Ascending aorta (tissue), 2 donors: ENCODE data around the gene AGGF1. TPM values are rescaled to one million over a fixed set of nuclear protein-coding genes. Genes with fewer than 3 reads are reported as not detected.
"Not testable (repeated sequence)": the region's sequence is repeated elsewhere in the genome, so short reads cannot be mapped to it uniquely, and the experiment has no call there.

ENCODE experiments used
- DNase-seq, 2 donors: peaks; one replicate each; pipeline ENCODE4 v3.0.0-alpha.2; 2019; ENCODE audit warnings: low spot score in 2 of 2
- H3K27ac ChIP-seq, 2 donors: fragments of 200-600 bp; sonication (generic); one replicate each; pipeline ENCODE4 v1.5.1; 2016 to 2017; ENCODE audit warnings: mild to moderate bottlenecking in 1 of 2
- H3K27me3 ChIP-seq: fragments of 200-600 bp; sonication (generic); one replicate; pipeline ENCODE4 v1.5.1; 2017
- H3K36me3 ChIP-seq, 2 donors: fragments of 200-600 bp; sonication (generic); one replicate each; pipeline ENCODE4 v1.5.1; 2016
- H3K4me1 ChIP-seq, 2 donors: fragments of 200-600 bp; sonication (generic); one replicate each; pipeline ENCODE4 v1.5.1; 2016 to 2017; ENCODE audit warnings: mild to moderate bottlenecking in 1 of 2
- H3K4me3 ChIP-seq, 2 donors: fragments of 200-600 bp; sonication (generic); one replicate each; pipeline ENCODE4 v1.5.1; 2016 to 2017; ENCODE audit warnings: mild to moderate bottlenecking in 1 of 2
- H3K9me3 ChIP-seq, 2 donors: fragments of 200-600 bp; sonication (generic); one replicate each; pipeline ENCODE4 v1.5.1; 2016
- intact Hi-C: fragments of 100-400 bp; cut with DNase I; formaldehyde crosslinking; loops from one replicate; pipeline ENCODE4 v1.15.1; 2023
- total RNA-seq: library from RNA; depleted of rRNA; stranded (reverse); fragments of >200 nt; gene quantifications from one replicate; pipeline ENCODE4 v1.1.0, GENCODE V29; 2016
- TF ChIP-seq, protein P1 (sequence below), 3 experiments: fragments of 200-600 bp in 2 of 3; fragments of 450-650 bp in 1 of 3; sonication (generic) in 2 of 3; IDR thresholded peaks; one replicate each; pipeline ENCODE4 v1.5.1; 2016 to 2019; ENCODE audit warnings: antibody characterized with exemption in 3 of 3, mild to moderate bottlenecking in 1 of 3, moderate library complexity in 1 of 3

AGGF1 gene
- total RNA-seq, 1 donor from 2014 or later, result 60.3 TPM

DNA sequence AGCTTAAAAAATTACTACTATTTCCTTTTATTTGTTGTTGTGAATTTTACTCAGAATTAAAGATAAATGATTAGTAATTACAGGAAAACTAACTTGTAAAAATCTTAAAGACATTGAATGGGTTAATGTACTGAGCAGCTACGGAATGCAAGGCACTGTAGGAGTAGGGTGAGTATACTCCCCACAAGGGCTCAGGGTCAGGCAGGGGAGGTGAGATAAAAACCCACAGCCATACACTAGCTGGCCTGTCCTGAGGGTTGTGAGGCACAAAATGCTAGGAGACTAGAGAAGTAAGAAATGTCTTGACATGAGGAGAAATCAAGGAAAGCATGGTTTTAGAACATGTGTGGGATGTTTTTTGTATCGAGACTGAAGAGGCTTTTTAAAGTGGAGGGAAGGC lies 43.5 kb downstream of the AGGF1 start:
- intact Hi-C loops, result no loop called here
- Histone ChIP-seq H3K27me3 (no peaks in the 10 kb centered on the region), H3K36me3 (peaks cover 0 to 8% of the 10 kb centered on the region in 2 donors), H3K4me3 (no peak overlapping the region), H3K9me3 (no peaks in the 10 kb centered on the region), H3K4me1 (peaks cover 0 to 4% of the 10 kb centered on the region in 2 donors), H3K27ac (no peak overlapping the region)
- TF ChIP-seq, protein P1, sequence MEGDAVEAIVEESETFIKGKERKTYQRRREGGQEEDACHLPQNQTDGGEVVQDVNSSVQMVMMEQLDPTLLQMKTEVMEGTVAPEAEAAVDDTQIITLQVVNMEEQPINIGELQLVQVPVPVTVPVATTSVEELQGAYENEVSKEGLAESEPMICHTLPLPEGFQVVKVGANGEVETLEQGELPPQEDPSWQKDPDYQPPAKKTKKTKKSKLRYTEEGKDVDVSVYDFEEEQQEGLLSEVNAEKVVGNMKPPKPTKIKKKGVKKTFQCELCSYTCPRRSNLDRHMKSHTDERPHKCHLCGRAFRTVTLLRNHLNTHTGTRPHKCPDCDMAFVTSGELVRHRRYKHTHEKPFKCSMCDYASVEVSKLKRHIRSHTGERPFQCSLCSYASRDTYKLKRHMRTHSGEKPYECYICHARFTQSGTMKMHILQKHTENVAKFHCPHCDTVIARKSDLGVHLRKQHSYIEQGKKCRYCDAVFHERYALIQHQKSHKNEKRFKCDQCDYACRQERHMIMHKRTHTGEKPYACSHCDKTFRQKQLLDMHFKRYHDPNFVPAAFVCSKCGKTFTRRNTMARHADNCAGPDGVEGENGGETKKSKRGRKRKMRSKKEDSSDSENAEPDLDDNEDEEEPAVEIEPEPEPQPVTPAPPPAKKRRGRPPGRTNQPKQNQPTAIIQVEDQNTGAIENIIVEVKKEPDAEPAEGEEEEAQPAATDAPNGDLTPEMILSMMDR (IDR thresholded peaks at IDR 0.05), result no peak
- DNase-seq, result no peak

DNA sequence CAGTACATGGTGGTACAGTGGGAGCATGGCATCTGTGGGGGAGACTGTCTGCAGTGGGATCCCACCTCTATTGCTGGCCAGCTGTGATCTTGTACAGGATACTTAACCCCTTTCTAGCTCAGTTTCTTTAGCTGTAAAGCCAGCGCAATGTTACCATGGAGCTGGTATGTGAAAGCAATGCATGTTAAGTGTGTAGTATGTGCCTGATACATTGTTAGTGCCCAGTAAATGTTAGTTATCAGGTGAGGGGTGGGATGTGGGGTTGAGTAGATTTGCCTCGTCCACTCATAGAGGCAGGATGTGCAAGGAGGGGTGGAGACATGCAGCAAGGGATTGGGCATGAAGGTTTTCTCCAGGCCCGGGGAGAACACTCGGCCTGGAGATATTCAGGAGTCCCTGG lies 44.5 kb downstream of the AGGF1 start:
- DNase-seq, result no peak
- TF ChIP-seq, protein P1 (IDR thresholded peaks at IDR 0.05), result no peak
- intact Hi-C loops, result no loop called here

DNA sequence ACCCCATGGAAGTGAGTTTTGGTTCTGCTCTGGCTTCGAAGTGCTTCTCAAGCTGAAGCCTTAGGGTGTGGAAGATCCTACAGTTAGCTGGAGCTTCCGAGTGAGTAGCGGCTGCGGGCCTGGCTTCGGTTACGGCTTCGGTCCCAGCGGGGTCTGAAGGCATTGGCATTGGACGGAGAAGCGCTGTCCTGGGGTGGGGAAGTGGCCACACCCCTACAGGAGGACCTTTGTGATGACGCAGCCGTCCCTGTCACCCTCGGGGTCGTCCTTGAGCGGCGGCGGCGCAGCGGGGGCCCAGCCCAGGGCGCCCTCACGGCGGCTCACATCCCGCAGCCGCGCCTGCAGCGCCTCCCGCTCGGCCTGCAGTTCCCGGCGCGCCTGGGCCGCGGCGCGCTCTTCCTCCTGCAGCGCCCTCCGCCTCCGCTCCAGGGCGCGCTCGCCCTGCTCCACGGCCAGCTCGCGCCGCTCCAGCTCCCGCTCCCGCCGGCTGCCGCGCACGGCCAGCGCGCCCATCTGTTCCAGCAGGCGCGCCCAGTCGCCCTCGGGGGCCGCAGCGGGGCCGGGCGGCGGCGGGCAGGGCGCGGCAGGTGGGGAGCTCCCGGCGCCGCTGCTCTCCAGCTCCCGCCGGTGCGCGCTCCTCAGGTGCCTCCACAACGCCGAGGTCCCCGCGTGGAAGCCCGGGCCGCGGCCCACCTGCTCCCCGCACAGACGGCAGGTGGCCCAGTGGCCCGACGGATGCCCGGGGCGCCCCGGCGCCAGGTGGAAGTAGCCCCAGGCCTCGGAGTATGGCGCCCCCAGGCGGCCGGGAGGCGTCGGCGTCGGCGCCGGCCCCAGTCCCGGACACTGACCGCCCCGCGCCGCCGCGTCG lies 47.0 kb downstream of the AGGF1 start:
- peak in 1 of 2 donors; percentile 74 for DNase-seq
- Histone ChIP-seq H3K4me1 (peaks cover 0 to 4% of the 10 kb centered on the region in 2 donors), H3K27me3 (no peaks in the 10 kb centered on the region), H3K36me3 (peaks cover 0 to 8% of the 10 kb centered on the region in 2 donors), H3K4me3 (peak overlapping the region; percentile 62 to 69), H3K27ac (peak overlapping the region in 1 of 2 donors; percentile 30), H3K9me3 (no peaks in the 10 kb centered on the region)
- TF ChIP-seq, protein P1 (IDR thresholded peaks at IDR 0.05), result peak; percentile 26 to 42 (median 28)
- intact Hi-C loops, result loop anchor here (2.0 kb wide), 1 partner anchor 416 kb away; the partner anchor contains the start of gene WDR41

More for the DNA sequence above, 44.5 kb downstream of the AGGF1 start:
- Histone ChIP-seq H3K27me3 (no peaks in the 10 kb centered on the region), H3K4me3 (no peak overlapping the region), H3K27ac (no peak overlapping the region), H3K9me3 (no peaks in the 10 kb centered on the region), H3K36me3 (peaks cover 0 to 8% of the 10 kb centered on the region in 2 donors), H3K4me1 (peaks cover 0 to 4% of the 10 kb centered on the region in 2 donors)

DNA sequence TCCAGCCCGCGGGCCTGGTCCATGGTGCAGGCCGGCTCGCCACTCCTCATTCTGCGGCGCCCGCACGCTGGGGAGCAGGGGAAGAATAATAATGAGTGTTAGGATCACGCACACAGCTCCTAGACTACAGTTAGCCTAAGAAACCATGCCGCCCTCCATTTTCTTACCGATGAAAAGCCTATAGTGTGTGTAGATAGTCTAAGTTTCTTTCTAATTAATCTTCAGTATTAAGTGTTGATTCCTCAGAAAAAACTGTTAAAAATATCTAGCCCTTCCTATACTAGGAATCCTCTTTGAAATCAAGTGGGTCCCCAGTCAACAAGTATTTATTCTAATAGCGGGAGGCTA lies 47.6 kb downstream of the AGGF1 start:
- DNase-seq, result no peak
- intact Hi-C loops, result loop anchor here (2.0 kb wide), 1 partner anchor 415 kb away; the partner anchor contains the start of gene WDR41
- Histone ChIP-seq H3K36me3 (peaks cover 0 to 8% of the 10 kb centered on the region in 2 donors), H3K27me3 (no peaks in the 10 kb centered on the region), H3K9me3 (no peaks in the 10 kb centered on the region), H3K4me1 (peaks cover 0 to 4% of the 10 kb centered on the region in 2 donors), H3K4me3 (peak overlapping the region; percentile 62 to 69), H3K27ac (peak overlapping the region in 1 of 2 donors; percentile 30)
- TF ChIP-seq, protein P1 (IDR thresholded peaks at IDR 0.05), result no peak

DNA sequence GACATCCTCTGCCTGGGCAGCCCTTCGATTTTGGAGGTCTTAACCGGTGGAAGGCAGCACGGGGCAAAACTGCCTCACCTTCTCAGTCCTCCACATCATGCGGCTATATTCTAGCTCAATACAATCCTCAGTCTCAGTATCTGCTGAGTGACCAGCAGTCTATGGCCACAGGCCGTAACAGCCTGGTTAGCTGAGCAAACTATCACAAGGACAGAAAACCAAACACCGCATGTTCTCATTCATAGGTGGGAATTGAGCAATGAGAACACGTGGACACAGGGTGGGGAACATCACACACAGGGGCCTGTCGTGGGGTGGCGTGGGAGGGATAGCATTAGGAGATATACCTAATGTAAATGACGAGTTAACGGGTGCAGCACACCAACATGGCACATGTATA lies 50.3 kb downstream of the AGGF1 start:
- intact Hi-C loops, DNase-seq: not testable (repeated sequence)

DNA sequence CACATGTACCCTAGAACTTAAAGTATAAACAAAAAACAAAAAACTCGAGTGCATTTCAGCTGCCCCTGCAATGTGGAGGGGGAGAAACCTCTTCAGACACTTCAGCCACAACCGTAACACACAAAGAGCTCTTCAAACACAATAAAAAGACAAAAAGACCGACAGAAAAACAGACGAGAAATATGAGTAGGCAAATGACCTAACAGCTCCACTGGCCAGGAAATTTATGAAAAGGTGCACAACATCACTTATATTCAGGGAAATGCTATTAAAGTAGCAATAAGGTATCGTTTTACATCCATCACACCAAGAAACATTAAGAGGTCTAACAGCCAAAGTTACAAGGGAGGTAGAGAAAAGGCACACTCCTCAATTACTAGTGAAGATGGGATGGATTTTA lies 50.7 kb downstream of the AGGF1 start:
- DNase-seq, result no peak
- H3K36me3 ChIP-seq, result peaks cover 0 to 3% of the 10 kb centered on the region in 2 donors
- no peaks in the 10 kb centered on the region for H3K27me3 ChIP-seq
- peaks cover 0 to 7% of the 10 kb centered on the region in 2 donors for H3K4me1 ChIP-seq
- H3K9me3 ChIP-seq, result no peaks in the 10 kb centered on the region
- no peak overlapping the region for H3K4me3 ChIP-seq
- H3K27ac ChIP-seq, result no peak overlapping the region
- TF ChIP-seq, protein P1 (IDR thresholded peaks at IDR 0.05), result no peak
- intact Hi-C loops, result no loop called here

More for the DNA sequence above, 50.3 kb downstream of the AGGF1 start:
- not testable (repeated sequence) for H3K4me1 ChIP-seq, H3K27ac ChIP-seq, H3K36me3 ChIP-seq, H3K27me3 ChIP-seq, H3K9me3 ChIP-seq, H3K4me3 ChIP-seq
